ENCODE data around the gene RRBP1.
"Not testable (repeated sequence)": the region's sequence is repeated elsewhere in the genome, so short reads cannot be mapped to it uniquely, and the experiment has no call there.

The RRBP1 gene

GRCh38 chr20:17659344-17659743 is 22.7 kb downstream of the RRBP1 start:
- not testable (repeated sequence) for DNase-seq

- DNase-seq: no peak
These were observed 23.4 kb downstream of the RRBP1 start for GRCh38 chr20:17658648-17658993.

- no peak for DNase-seq
These were observed 24.0 kb downstream of the RRBP1 start for GRCh38 chr20:17657898-17658647.

GRCh38 chr20:17657079-17657825 is 24.8 kb downstream of the RRBP1 start:
- DNase-seq: no peak

DNA sequence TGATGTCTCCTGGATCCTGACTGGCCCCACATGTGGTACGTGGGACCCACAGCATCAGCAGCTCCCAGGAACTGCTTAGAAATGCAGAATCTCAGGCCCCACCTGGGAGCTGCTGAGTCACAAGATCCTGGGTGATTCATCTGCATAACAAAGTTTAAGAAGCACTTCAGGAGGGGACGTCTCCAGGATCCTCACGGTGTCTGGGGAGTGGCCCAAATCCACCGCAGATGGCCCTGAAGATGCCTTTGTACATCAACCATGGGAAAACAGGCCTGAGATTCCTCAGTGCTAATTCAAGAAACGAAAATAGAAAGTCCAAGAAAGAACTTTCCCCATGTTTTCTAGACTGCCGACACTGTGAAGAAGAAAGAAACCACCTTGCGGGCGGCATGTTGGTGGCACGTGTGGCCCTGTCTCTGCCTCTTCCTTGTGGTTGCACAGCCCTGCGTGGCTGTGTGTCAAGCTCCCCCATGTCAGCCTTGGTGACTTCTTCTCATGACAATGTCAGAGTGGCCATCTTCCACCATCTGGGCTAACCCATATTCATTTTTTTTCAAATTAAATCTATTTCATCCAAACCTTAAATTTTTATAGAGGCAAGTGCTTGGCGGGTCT is 26.1 kb downstream of the RRBP1 start:
- DNase-seq: no peak

- DNase-seq: no peak
These were observed 26.8 kb downstream of the RRBP1 start for GRCh38 chr20:17655286-17655651.

- DNase-seq: no peak
These were observed 27.3 kb downstream of the RRBP1 start for GRCh38 chr20:17654649-17655285.

DNA sequence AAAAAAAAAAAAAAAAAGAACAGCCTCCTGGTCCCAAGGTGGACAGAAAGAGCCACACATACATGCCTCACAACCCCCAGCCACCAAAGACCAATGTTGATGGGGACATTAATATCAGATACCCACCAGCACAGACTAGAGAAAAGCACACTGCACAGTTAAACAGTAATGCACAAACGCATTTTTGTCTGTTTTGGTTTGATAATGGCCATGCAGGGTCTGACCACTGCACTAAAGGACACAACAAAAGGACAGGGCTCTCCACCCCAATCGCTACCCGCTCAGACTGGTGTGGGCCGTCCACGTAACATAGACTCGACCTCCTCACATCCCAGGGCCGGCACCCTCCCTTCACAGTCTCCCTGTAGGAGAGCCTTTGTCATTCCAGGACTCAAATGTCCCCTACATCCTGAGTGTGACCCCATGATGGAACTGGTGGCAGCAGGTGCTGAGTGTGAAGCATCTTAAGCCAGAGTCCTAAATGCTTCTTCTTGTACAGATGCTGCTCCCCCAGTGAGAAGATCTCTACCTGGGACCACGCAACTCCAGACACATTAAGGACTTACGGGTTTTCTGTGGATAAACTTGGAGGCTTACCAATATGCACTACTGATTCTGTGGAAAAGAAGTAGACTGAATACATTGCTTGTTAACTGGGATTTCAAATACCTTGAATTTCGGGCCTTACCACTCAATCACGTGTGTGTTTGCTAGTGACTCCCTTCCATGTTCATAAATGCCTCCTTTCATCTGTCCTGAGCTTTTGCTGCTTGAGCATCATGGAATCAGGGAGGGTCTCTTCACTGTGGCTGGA is 28.0 kb downstream of the RRBP1 start:
- no peak for DNase-seq

DNA sequence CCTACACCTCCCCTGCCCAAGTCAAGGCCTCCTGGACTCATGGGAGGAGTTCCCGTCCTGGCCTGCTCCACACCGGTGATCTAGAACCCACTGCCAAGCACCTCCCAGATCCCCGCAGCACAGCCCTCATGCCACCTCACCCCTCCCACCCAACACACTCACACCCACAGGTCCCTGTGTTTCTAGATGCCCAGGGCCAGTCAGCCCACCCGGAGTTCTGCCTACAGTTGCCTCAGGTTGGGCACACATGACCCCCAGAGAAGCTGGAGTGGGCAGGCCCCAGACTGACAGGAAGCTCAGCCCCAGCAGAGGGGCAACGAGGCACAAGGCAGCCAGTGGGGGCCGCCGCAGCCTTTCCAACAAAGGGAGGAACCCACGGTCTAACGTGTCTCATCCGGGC is 29.6 kb downstream of the RRBP1 start:
- no peak for DNase-seq

DNA sequence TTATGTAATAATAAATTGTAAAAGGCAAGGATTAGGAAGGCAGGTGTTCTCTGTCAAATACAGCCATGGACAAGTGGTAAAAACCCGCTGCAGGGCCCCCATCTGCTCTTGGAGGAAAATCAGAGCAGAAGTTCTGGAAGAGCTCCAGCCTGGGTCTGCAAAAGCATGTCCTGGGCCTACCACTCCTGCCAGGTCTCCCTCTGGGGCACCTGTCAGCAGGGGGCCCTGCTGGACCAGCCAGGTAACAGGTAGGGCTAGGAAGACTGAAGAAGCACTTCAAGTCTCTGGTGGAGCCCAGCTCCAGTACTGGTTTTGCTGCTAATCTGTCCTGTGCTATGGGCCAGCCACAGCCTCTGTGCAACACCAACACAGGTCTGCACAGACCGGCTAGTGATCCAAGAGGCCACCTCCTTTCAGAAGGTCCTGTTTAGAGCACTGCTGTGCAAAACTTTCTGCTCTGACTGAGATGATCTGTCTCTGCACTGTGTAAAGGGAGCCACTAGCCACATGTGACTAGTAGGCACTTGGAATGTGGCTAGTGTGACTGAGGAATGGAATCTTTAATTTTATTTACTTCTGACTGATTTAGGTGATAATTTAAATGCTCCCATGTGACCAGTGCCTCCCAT is 30.2 kb downstream of the RRBP1 start:
- DNase-seq: no peak

- no peak for DNase-seq
These were observed 30.8 kb downstream of the RRBP1 start for GRCh38 chr20:17651129-17651759.

DNA sequence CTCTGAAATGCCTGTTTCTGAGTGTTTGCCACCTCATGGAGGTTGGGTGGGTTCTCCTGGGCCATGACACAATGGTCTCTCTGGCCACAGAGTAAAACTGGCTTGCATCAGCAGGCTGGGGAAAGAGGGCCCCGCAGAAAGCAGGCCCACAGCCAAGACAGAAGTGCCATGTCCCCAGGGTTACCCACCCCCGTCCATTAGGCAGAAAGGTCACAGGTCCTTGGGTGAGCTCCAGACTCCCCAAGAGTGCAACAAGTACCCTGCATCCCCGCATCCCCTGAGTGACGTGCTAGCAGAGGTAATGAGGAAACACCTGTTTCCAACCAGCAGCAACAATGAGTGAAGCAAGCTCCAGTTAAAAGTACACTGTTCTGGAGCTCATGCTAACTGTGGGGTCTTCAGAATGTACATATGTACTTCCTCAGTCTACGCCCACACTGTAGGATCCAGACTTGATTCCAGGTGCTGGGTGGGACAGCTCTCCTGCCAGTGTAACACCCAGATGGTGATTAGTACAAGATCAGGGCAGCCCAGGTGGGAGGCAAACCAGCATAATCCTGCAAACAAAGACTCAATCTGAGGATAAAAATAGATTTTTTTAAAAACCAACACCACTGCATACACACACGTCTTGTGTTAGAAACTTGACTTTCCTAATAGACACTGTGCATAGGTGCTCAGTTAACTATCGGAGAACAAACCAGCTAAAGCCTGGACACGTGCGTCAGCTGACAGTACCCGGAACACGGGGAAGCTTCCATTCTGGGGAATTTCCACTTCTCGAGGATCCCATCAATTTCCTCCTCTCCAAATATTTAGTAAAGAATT is 31.5 kb downstream of the RRBP1 start:
- DNase-seq: no peak

- no peak for DNase-seq
These were observed 33.0 kb downstream of the RRBP1 start for GRCh38 chr20:17648791-17649730.

DNA sequence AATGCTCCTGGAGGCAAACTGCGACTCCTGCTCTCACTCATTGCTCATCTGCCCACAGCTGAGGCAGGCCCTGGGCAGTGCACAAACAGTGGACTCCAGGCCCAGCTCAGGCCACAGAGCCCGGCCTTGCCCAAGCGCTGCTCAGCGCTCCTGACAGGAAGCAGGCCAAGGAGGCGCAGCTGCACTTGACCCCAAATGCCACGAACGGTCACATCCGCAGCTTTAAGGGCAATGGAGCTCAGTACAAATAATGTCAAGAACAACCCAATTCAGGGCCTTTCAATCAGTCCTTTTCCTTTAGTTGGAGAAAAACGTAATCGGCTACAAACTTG is 33.8 kb downstream of the RRBP1 start:
- DNase-seq: no peak

DNA sequence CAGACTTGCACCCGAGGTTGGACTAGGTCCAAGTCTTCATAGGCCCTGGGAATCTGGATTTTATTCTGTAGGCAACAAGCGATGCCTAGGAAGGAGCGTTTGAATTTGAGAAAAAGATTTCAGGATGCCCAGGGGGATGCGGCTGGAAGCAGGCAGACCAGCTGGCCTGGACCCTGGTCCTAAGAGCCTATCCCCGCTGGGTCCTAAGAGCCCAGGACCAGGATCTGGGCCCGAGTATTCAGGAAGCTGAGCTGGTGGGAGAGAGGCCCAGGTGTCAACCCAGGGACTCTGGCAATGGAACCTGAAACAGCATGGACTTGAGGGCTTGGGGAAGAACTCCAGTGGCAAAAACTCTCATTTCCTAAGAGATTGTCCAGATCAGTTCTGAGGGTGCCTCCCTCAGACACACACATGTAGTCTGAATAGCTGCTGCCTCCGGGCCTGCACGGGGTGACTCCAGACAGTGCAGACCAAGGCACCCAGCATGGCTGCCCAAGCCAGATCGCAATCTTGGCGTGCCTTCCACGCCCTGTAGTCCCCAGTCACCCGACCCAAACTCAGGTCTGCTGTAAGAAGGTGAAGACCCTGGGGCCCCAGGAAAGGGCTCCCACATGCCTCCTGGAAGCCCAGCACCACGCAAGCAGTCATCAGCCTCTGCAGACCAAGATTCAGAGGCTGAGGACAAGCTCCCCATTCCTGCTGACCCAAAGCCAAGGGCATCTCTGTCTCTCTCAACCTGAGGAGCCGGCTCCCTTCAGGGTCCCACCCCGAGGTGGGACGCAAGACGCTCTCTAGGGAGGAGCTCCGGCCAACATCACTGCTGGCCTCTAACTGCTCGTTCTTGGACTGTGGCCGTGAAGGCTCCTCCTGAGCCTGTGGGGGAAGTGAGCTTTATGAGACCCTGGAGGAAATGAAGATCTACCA is 34.4 kb downstream of the RRBP1 start:
- no peak for DNase-seq

GRCh38 chr20:17646961-17647301 is 35.1 kb downstream of the RRBP1 start:
- no peak for DNase-seq

GRCh38 chr20:17646209-17646960 is 35.7 kb downstream of the RRBP1 start:
- DNase-seq: no peak

Measured in NCI-H1048 (cell line).